HUES48 (cell line): Measurements from ENCODE around the gene HSDL2.
"Not testable (repeated sequence)": the region's sequence is repeated elsewhere in the genome, so short reads cannot be mapped to it uniquely, and the experiment has no call there.

Experiments used
- H3K27ac ChIP-seq: one replicate; pipeline ENCODE4 v1.7.0; 2013; ENCODE audit warnings: low read depth, low read length, inconsistent platforms
- H3K27me3 ChIP-seq: 2 replicates; pipeline ENCODE4 v1.6.1; 2013; ENCODE audit warnings: mild to moderate bottlenecking, low read length; ENCODE audit not compliant: control insufficient read depth, insufficient read depth
- H3K36me3 ChIP-seq: 2 replicates; pipeline ENCODE4 v1.6.1; 2013; ENCODE audit warnings: low read length; ENCODE audit not compliant: control insufficient read depth, insufficient read depth
- H3K4me1 ChIP-seq: 2 replicates; pipeline ENCODE4 v1.6.1; 2013; ENCODE audit warnings: mild to moderate bottlenecking, low read length; ENCODE audit not compliant: control insufficient read depth, insufficient read depth
- H3K4me3 ChIP-seq: 2 replicates; pipeline ENCODE4 v1.5.1; 2013; ENCODE audit warnings: mild to moderate bottlenecking, low read depth, low read length
- H3K9ac ChIP-seq: 2 replicates; pipeline ENCODE4 v1.6.1; 2013; ENCODE audit warnings: mild to moderate bottlenecking, low read depth, low read length, moderate library complexity
- H3K9me3 ChIP-seq: 2 replicates; pipeline ENCODE4 v1.6.1; 2013; ENCODE audit warnings: low read length; ENCODE audit not compliant: control insufficient read depth, insufficient read depth

HSDL2 gene

GRCh38 chr9:112502175-112502946 lies 122.5 kb downstream of the HSDL2 start:
- H3K9ac ChIP-seq: no peak overlapping the region
- no peak overlapping the region for H3K27ac ChIP-seq

GRCh38 chr9:112503170-112503569 lies 123.3 kb downstream of the HSDL2 start:
- Histone ChIP-seq H3K9ac (no peak overlapping the region), H3K27ac (no peak overlapping the region), H3K4me1 (peaks cover 4% of the 10 kb centered on the region; the same call in 1 of the 2 replicates)

More at GRCh38 chr9:112502175-112502946, 122.5 kb downstream of the HSDL2 start:
- Histone ChIP-seq H3K36me3 (no peaks in the 10 kb centered on the region), H3K9me3 (no peaks in the 10 kb centered on the region), H3K4me3 (no peak overlapping the region), H3K4me1 (peaks cover 7% of the 10 kb centered on the region; the same call in 1 of the 2 replicates), H3K27me3 (no peaks in the 10 kb centered on the region)

GRCh38 chr9:112505086-112505485 lies 125.2 kb downstream of the HSDL2 start:
- Histone ChIP-seq H3K4me3 (no peak overlapping the region), H3K9me3 (no peaks in the 10 kb centered on the region), H3K27ac (no peak overlapping the region), H3K36me3 (no peaks in the 10 kb centered on the region), H3K9ac (no peak overlapping the region), H3K4me1 (peaks cover 13% of the 10 kb centered on the region), H3K27me3 (no peaks in the 10 kb centered on the region)

More at GRCh38 chr9:112503170-112503569, 123.3 kb downstream of the HSDL2 start:
- no peaks in the 10 kb centered on the region for H3K36me3 ChIP-seq
- H3K4me3 ChIP-seq: no peak overlapping the region
- no peaks in the 10 kb centered on the region for H3K27me3 ChIP-seq
- no peaks in the 10 kb centered on the region for H3K9me3 ChIP-seq

GRCh38 chr9:112505607-112506006 lies 125.7 kb downstream of the HSDL2 start:
- no peaks in the 10 kb centered on the region for H3K27me3 ChIP-seq
- H3K36me3 ChIP-seq: no peaks in the 10 kb centered on the region
- H3K4me1 ChIP-seq: peaks cover 19% of the 10 kb centered on the region

GRCh38 chr9:112506571-112506970 lies 126.7 kb downstream of the HSDL2 start:
- Histone ChIP-seq H3K36me3 (no peaks in the 10 kb centered on the region), H3K9me3 (no peaks in the 10 kb centered on the region), H3K4me3 (no peak overlapping the region), H3K27me3 (no peaks in the 10 kb centered on the region), H3K27ac (no peak overlapping the region), H3K9ac (no peak overlapping the region), H3K4me1 (peaks cover 19% of the 10 kb centered on the region)

More at GRCh38 chr9:112505607-112506006, 125.7 kb downstream of the HSDL2 start:
- H3K4me3 ChIP-seq: no peak overlapping the region
- H3K9ac ChIP-seq: no peak overlapping the region
- no peaks in the 10 kb centered on the region for H3K9me3 ChIP-seq
- H3K27ac ChIP-seq: no peak overlapping the region

- Histone ChIP-seq H3K36me3 (no peaks in the 10 kb centered on the region), H3K27ac (no peak overlapping the region), H3K4me1 (peaks cover 19% of the 10 kb centered on the region), H3K4me3 (no peak overlapping the region), H3K27me3 (no peaks in the 10 kb centered on the region), H3K9ac (no peak overlapping the region), H3K9me3 (no peaks in the 10 kb centered on the region)
Observed at GRCh38 chr9:112507001-112507680, 127.2 kb downstream of the HSDL2 start.

- Histone ChIP-seq H3K4me1 (peaks cover 19% of the 10 kb centered on the region), H3K27ac (no peak overlapping the region), H3K9ac (no peak overlapping the region), H3K27me3 (no peaks in the 10 kb centered on the region), H3K36me3 (no peaks in the 10 kb centered on the region), H3K4me3 (no peak overlapping the region), H3K9me3 (no peaks in the 10 kb centered on the region)
Observed at GRCh38 chr9:112508377-112508776, 128.5 kb downstream of the HSDL2 start.

GRCh38 chr9:112512377-112512776 lies 132.5 kb downstream of the HSDL2 start:
- not testable (repeated sequence) for H3K4me3 ChIP-seq, H3K27ac ChIP-seq, H3K9me3 ChIP-seq, H3K27me3 ChIP-seq, H3K9ac ChIP-seq, H3K36me3 ChIP-seq
- peaks cover 21% of the 10 kb centered on the region for H3K4me1 ChIP-seq

- Histone ChIP-seq H3K27me3 (no peaks in the 10 kb centered on the region), H3K36me3 (no peaks in the 10 kb centered on the region), H3K9ac (no peak overlapping the region), H3K27ac (no peak overlapping the region), H3K9me3 (no peaks in the 10 kb centered on the region), H3K4me1 (peaks cover 5% of the 10 kb centered on the region; the same call in 1 of the 2 replicates), H3K4me3 (no peak overlapping the region)
Observed at GRCh38 chr9:112516769-112517168, 136.9 kb downstream of the HSDL2 start.

- no peaks in the 10 kb centered on the region for H3K36me3 ChIP-seq
- H3K27me3 ChIP-seq: no peaks in the 10 kb centered on the region
- H3K9ac ChIP-seq: no peak overlapping the region
- H3K27ac ChIP-seq: no peak overlapping the region
- peaks cover 5% of the 10 kb centered on the region; the same call in 1 of the 2 replicates for H3K4me1 ChIP-seq
- H3K9me3 ChIP-seq: no peaks in the 10 kb centered on the region
- H3K4me3 ChIP-seq: no peak overlapping the region
Observed at GRCh38 chr9:112520069-112520468, 140.2 kb downstream of the HSDL2 start.

GRCh38 chr9:112520656-112521055 lies 140.7 kb downstream of the HSDL2 start:
- no peaks in the 10 kb centered on the region for H3K36me3 ChIP-seq
- H3K27me3 ChIP-seq: no peaks in the 10 kb centered on the region
- no peak overlapping the region for H3K9ac ChIP-seq
- no peaks in the 10 kb centered on the region for H3K9me3 ChIP-seq
- H3K4me3 ChIP-seq: no peak overlapping the region
- H3K4me1 ChIP-seq: peaks cover 5% of the 10 kb centered on the region; the same call in 1 of the 2 replicates
- no peak overlapping the region for H3K27ac ChIP-seq
